ENCODE data around the gene IGFBP5.

- TF ChIP-seq CTCF (IDR thresholded peaks at IDR 0.05) (no peak), POLR2A (IDR thresholded peaks at IDR 0.05) (no peak)
Measured at GRCh38 chr2:216646116-216646515, 49.2 kb downstream of the IGFBP5 start.
